ENCODE measurements around the gene FOXN1.
"Not testable (repeated sequence)": the region's sequence is repeated elsewhere in the genome, so short reads cannot be mapped to it uniquely, and the experiment has no call there.

The FOXN1 gene, protein sequence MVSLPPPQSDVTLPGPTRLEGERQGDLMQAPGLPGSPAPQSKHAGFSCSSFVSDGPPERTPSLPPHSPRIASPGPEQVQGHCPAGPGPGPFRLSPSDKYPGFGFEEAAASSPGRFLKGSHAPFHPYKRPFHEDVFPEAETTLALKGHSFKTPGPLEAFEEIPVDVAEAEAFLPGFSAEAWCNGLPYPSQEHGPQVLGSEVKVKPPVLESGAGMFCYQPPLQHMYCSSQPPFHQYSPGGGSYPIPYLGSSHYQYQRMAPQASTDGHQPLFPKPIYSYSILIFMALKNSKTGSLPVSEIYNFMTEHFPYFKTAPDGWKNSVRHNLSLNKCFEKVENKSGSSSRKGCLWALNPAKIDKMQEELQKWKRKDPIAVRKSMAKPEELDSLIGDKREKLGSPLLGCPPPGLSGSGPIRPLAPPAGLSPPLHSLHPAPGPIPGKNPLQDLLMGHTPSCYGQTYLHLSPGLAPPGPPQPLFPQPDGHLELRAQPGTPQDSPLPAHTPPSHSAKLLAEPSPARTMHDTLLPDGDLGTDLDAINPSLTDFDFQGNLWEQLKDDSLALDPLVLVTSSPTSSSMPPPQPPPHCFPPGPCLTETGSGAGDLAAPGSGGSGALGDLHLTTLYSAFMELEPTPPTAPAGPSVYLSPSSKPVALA

DNA sequence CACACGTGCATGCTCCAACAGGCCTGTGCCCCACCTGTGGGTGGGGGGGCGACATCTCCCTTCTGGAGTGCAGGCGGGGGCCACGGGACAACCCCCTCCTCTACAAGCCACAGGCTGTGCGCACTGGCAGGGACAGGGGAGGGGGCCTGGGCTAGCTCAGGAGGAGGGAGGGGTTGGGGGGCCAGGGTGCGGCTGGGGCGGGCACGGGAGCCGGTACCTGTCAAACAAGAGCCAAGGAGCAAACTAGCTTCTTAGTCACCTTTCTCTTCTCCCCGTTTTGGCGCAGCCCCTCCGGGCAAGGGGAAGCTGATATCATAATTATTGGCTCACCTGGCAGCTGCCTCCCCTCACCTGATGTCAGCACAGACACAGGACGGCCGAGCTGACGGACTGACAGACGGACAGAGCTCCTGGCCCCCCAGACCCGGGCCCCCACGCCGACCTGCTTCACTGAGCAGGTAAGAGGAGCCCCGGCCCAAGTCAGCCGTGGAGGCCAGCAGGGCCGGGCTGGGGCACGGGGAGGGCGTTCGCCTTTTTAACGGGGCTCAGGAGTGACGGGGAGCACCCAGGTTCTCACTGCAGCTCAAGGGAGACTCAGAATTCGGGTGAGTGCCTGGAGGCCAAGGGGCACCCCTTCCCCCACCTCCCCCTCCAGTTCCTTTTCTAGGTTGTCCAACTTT is at the start of gene FOXN1:
FOXN1 (plus strand) TSS at position 363 of the 680 bp plus-strand sequence. CDS start 17,622 bp downstream, outside the sequence.
- DNase-seq (ENCODE audit: low spot score) = no peak
- TF ChIP-seq, protein P1, sequence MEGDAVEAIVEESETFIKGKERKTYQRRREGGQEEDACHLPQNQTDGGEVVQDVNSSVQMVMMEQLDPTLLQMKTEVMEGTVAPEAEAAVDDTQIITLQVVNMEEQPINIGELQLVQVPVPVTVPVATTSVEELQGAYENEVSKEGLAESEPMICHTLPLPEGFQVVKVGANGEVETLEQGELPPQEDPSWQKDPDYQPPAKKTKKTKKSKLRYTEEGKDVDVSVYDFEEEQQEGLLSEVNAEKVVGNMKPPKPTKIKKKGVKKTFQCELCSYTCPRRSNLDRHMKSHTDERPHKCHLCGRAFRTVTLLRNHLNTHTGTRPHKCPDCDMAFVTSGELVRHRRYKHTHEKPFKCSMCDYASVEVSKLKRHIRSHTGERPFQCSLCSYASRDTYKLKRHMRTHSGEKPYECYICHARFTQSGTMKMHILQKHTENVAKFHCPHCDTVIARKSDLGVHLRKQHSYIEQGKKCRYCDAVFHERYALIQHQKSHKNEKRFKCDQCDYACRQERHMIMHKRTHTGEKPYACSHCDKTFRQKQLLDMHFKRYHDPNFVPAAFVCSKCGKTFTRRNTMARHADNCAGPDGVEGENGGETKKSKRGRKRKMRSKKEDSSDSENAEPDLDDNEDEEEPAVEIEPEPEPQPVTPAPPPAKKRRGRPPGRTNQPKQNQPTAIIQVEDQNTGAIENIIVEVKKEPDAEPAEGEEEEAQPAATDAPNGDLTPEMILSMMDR (IDR thresholded peaks at IDR 0.05; ENCODE audit: borderline replicate concordance, control extremely low read depth, extremely low read depth, insufficient read depth, missing control alignments) = no peak
- in situ Hi-C loops (cut with MboI; ENCODE audit: low sequenced_read_pairs, unreplicated experiment) = no loop called here

DNA sequence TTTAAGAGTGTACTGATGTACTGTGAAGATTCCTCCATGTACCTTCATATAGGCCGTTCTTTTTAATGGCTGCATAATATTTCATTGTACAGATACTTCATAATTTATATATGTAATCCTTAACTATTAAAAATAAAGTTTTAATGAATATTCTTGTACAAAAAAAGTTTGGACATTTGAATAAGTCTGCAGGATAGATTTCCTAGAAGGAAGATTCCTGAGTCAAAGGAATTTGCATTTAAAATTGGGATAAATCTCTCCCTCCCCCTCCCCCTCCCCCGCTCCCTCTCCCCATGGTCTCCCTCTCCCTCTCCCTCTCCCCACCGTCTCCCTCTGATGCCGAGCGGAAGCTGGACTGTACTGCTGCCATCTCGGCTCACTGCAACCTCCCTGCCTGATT is 48.3 kb upstream of the FOXN1 start:
- no peak for DNase-seq (ENCODE audit: low spot score)
- TF ChIP-seq, protein P1 (IDR thresholded peaks at IDR 0.05; ENCODE audit: borderline replicate concordance, control extremely low read depth, extremely low read depth, insufficient read depth, missing control alignments) = no peak
- in situ Hi-C loops (cut with MboI; ENCODE audit: low sequenced_read_pairs, unreplicated experiment) = no loop called here

DNA sequence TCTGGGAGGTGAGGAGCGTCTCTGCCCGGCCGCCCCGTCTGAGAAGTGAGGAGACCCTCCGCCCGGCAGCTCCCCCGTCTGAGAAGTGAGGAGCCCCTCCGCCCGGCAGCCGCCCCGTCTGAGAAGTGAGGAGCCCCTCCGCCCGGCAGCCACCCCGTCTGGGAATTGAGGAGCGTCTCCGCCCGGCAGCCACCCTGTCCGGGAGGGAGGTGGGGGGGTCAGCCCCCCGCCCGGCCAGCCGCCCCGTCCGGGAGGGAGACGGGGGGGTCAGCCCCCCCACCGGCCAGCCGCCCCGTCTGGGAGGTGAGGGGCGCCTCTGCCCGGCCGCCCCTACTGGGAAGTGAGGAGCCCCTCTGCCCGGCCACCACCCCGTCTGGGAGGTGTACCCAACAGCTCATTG is 47.3 kb upstream of the FOXN1 start:
- in situ Hi-C loops (cut with MboI; ENCODE audit: low sequenced_read_pairs, unreplicated experiment); DNase-seq (ENCODE audit: low spot score): not testable (repeated sequence)

DNA sequence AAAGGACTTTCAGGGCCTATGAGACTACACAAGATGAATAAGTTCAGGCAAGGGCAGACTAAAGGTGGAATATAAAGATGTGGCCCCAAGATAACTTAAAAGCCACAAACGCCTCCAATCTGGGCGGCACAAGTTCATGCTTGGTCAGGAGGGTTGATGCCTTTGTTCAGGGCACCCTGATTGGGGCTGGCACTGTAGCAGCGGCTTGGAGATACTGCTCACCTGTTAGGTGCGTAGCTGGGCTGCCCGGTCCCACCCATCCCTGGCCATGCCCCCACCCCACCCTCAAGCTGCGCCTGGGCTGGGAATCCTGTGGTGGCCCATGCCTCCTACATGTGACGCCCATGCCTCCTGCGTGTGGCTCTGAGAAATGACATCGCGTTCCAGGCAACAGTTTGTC is 45.2 kb upstream of the FOXN1 start:
- TF ChIP-seq, protein P1 (IDR thresholded peaks at IDR 0.05; ENCODE audit: borderline replicate concordance, control extremely low read depth, extremely low read depth, insufficient read depth, missing control alignments) = no peak
- in situ Hi-C loops (cut with MboI; ENCODE audit: low sequenced_read_pairs, unreplicated experiment) = no loop called here
- DNase-seq (ENCODE audit: low spot score) = no peak

DNA sequence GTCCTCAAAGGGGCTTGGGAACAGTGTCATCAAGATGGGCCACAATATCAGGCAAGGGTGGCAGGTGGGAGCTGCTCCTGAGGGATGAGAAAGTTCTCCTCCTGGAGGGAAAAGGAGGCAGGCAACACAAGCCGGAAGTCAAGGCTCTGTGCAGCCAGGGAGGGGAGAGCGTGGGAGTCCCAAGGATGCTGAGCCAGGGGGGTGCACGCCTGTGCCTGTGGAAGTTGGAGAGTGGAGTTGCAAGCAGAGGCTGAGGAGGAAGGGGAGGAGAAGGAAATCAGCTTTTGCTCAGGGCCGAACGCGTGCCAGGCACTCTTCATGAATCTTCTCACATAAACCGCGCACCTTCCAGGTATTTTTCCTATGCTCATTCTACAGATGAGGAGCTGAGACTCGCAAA is 40.1 kb upstream of the FOXN1 start:
- in situ Hi-C loops (cut with MboI; ENCODE audit: low sequenced_read_pairs, unreplicated experiment) = no loop called here
- no peak for DNase-seq (ENCODE audit: low spot score)
- TF ChIP-seq, protein P1 (IDR thresholded peaks at IDR 0.05; ENCODE audit: borderline replicate concordance, control extremely low read depth, extremely low read depth, insufficient read depth, missing control alignments) = no peak

DNA sequence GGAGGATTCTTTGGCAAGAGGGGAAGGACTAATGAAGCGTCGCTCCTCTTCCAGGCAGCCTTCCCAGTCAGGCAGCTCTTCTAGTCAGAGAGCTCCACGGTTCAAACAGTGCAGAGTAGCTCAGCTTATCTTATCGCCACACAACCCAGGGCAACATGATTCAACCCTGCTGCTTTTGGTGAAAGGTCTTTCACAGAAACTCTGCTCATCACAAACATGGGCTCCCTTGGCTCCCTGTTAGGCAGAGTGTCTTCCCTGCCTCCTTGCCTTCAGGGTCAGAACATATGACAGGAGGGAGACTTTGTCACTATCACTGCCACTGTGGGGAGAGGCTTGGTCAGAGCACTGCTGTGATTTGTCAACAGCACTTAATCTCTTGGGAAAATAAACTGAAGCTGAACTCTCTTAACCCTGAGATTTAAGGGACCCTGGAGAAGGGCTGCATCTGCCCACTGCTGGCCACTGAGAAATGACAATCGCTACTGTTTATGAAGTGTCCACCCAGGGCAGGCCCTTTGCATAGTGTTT is 39.6 kb upstream of the FOXN1 start:
- TF ChIP-seq, protein P1 (IDR thresholded peaks at IDR 0.05; ENCODE audit: borderline replicate concordance, control extremely low read depth, extremely low read depth, insufficient read depth, missing control alignments) = no peak
- in situ Hi-C loops (cut with MboI; ENCODE audit: low sequenced_read_pairs, unreplicated experiment) = no loop called here

More for the DNA sequence above, 39.6 kb upstream of the FOXN1 start:
- DNase-seq (ENCODE audit: low spot score) = no peak
